Right lobe of liver (tissue), 4 donors: ENCODE data around the gene KDM1A.

Experiments
- POLR2A ChIP-seq: fragments of 450-650 bp; IDR thresholded peaks from one replicate; pipeline ENCODE4 v1.6.1; 2017; ENCODE audit warnings: antibody characterized with exemption, mild to moderate bottlenecking
- TF ChIP-seq, protein P1 (sequence below), 4 donors: fragments of 200-600 bp in 3 of 4; fragments of 450-650 bp in 1 of 4; IDR thresholded peaks; one replicate each; pipeline versions ENCODE4 v1.5.1 to v1.8.0; 2016 to 2022; ENCODE audit warnings: antibody characterized with exemption in 4 of 4, mild to moderate bottlenecking in 2 of 4
- donor health status: DM: no; HTN: no; CAD: no.
- donor health status: DM: no; HTN: no; CAD: no.
- donor health status: DM: no; HTN: yes; CAD: no.

DNA sequence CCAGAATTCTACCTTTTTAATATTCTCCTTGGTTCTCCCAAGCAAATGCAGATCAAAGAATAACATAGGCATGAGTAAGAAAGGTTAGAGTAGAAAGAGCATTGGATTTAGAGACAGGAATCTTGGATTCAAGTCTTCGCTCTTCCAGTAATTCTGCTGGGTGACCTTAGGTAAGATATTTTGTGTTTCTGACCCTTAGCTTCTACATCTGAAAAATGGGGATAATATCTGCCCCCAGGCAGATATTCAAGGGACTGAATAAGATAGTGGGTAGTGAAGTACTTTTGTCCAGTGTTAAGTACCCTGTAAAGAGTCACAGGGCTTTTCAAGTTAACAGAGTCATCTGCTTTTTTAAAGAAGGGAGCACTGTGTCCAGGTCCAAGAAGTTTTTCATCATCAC, 70.8 kb downstream of the KDM1A start:
- TF ChIP-seq, protein P1, sequence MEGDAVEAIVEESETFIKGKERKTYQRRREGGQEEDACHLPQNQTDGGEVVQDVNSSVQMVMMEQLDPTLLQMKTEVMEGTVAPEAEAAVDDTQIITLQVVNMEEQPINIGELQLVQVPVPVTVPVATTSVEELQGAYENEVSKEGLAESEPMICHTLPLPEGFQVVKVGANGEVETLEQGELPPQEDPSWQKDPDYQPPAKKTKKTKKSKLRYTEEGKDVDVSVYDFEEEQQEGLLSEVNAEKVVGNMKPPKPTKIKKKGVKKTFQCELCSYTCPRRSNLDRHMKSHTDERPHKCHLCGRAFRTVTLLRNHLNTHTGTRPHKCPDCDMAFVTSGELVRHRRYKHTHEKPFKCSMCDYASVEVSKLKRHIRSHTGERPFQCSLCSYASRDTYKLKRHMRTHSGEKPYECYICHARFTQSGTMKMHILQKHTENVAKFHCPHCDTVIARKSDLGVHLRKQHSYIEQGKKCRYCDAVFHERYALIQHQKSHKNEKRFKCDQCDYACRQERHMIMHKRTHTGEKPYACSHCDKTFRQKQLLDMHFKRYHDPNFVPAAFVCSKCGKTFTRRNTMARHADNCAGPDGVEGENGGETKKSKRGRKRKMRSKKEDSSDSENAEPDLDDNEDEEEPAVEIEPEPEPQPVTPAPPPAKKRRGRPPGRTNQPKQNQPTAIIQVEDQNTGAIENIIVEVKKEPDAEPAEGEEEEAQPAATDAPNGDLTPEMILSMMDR (IDR thresholded peaks at IDR 0.05), result no peak
- no peak for TF ChIP-seq POLR2A
